Activated naive CD4-positive, alpha-beta T cell treated with anti-CD3 and anti-CD28 coated beads, Interleukin-2, amount 10 ng/mL, durations not matched to agents 7 days and 5 days (primary cell): ENCODE results near the gene RPS6KA4.

Experiments used
- CTCF ChIA-PET: fragments of 350-600 bp; sonication (Branson Sonifier 250); formaldehyde crosslinking; loops from one replicate; lab custom pipeline; 2021; ENCODE audit warnings: antibody characterized with exemption; lab: Charles Lee
- DNase-seq: peaks from one replicate; pipeline ENCODE4 v3.0.0-alpha.2; 2020
- H3K27ac Mint-ChIP-seq: one replicate; pipeline ENCODE4 v1.8.0; 2021; ENCODE audit warnings: mild to moderate bottlenecking, moderate library complexity, mixed read lengths
- H3K27me3 Mint-ChIP-seq: one replicate; pipeline ENCODE4 v1.8.0; 2021; ENCODE audit warnings: mild to moderate bottlenecking, mixed read lengths
- H3K36me3 Mint-ChIP-seq: one replicate; pipeline ENCODE4 v1.8.0; 2021; ENCODE audit warnings: mixed read lengths
- H3K4me1 Mint-ChIP-seq: one replicate; pipeline ENCODE4 v1.8.0; 2021; ENCODE audit warnings: mixed read lengths
- H3K4me3 Mint-ChIP-seq: one replicate; pipeline ENCODE4 v1.8.0; 2021; ENCODE audit warnings: mild to moderate bottlenecking, moderate library complexity, mixed read lengths
- H3K9me3 Mint-ChIP-seq: one replicate; pipeline ENCODE4 v1.8.0; 2021; ENCODE audit warnings: mixed read lengths

Gene RPS6KA4

DNA sequence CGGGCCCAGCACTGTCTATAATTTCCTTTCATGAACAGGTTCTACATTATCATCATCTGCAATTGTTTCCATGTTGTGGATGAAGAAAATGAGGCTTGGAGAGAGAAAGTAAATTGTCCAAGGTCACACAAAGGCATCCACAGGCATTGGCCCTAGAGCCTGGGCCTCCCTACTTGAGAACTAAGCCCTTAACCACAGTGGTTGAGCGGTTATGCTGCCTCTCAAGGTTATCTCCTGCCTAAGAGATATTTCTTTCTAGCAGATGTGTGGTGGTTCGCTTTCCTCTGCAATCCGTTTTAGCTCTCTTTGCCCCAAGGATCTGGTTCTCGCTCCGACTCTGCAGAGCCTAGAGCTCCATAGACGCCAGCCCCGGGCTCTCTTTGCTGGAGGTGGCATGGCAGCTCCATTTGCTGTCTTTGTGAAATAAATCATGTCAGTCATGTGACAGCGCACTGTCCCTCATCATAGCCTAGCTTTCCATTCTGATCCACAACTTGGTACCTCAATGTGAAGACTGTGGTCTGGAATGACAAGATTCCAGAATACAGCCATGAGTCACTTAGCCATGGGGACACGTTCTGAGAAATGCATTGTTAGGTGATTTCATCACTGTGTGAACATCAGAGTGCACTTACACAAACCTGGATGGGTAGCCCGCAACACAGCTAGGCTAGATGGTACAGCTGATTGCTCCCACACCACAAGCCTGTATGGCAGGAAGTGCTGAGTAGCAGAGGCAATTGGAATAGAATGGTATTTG lies 27.2 kb downstream of the RPS6KA4 start:
- Mint-ChIP-seq H3K27ac (no peak overlapping the region), H3K27me3 (peaks cover 36% of the 10 kb centered on the region), H3K4me1 (peaks cover 9% of the 10 kb centered on the region), H3K4me3 (no peak overlapping the region), H3K9me3 (peaks cover 6% of the 10 kb centered on the region), H3K36me3 (no peaks in the 10 kb centered on the region)
- DNase-seq = no peak
- CTCF ChIA-PET = interaction anchor here (0.7 kb wide), 1 partner anchor 12 kb away, joined by 3 read pairs; no protein-coding TSS in a partner anchor

DNA sequence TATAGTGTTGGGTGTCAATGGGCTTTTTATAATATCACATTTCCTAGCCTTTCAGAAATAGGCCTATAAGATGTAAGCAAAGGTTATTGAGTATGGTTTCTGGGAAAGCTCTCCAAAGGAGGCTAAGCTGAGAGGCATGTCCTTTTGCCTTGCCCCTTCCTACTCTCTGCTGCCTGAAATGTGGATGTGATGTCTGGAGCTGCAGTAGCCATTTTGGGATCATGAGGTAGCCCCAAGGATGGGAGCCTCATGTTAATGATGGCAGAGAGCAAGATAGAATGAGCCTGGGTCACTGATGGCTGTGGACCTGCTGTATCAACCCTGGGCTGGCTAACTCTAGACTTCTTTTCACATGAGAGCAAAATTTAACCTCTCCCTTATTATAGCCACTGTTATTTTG lies 29.0 kb downstream of the RPS6KA4 start:
- peaks cover 6% of the 10 kb centered on the region for H3K9me3 Mint-ChIP-seq
- CTCF ChIA-PET = no interaction called here
- peaks cover 16% of the 10 kb centered on the region for H3K4me1 Mint-ChIP-seq
- no peak for DNase-seq
- H3K27ac Mint-ChIP-seq = no peak overlapping the region
- peaks cover 42% of the 10 kb centered on the region for H3K27me3 Mint-ChIP-seq
- H3K36me3 Mint-ChIP-seq = no peaks in the 10 kb centered on the region
- no peak overlapping the region for H3K4me3 Mint-ChIP-seq

DNA sequence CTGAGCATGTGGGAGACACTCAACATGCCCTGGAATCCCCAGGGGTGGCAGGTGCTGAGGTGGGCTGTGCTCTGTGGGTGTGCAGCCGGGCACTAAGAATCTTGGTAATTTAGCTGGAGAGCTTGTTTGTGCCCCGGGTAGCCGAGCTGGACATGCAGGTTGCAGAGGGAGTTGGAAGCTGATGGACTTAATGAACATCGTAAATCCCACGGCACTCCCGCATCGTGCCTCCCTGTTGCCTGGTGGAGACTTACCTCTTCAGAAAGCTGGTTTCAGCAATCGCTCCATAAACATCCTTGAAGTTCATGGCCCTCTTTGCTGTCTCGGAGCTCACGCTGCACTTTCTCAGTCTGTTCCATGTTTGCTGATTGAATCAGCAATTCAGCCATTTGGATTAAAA lies 29.9 kb downstream of the RPS6KA4 start:
- peaks cover 16% of the 10 kb centered on the region for H3K4me1 Mint-ChIP-seq
- H3K9me3 Mint-ChIP-seq = peaks cover 6% of the 10 kb centered on the region
- CTCF ChIA-PET = no interaction called here
- H3K4me3 Mint-ChIP-seq = no peak overlapping the region
- DNase-seq = no peak
- H3K36me3 Mint-ChIP-seq = no peaks in the 10 kb centered on the region
- no peak overlapping the region for H3K27ac Mint-ChIP-seq
- H3K27me3 Mint-ChIP-seq = peaks cover 42% of the 10 kb centered on the region

DNA sequence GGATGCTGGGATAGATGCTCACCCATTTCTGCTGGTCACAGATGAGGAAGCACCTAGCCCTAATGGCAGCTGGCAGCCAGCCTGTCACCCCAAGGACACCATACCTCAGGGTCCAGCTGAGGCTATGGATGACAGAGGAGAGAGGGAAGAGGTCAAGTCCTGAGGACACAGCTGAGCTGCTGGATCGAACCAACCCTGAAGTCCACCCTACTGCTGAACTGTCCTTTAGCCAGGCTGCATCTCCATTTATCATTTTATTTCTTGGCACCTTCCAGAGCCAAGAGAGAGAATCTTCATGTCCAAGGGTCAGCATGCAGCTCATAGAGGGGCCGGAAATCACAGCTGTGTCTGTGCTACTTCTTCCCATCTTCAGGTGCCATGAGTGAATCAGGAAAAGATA lies 30.9 kb downstream of the RPS6KA4 start:
- Mint-ChIP-seq H3K36me3 (no peaks in the 10 kb centered on the region), H3K27me3 (peaks cover 43% of the 10 kb centered on the region), H3K9me3 (peaks cover 6% of the 10 kb centered on the region), H3K4me3 (no peak overlapping the region), H3K4me1 (peaks cover 16% of the 10 kb centered on the region), H3K27ac (no peak overlapping the region)
- CTCF ChIA-PET = interaction anchor here (0.6 to 0.7 kb wide), 2 partner anchors 419 to 460 kb away, joined by 3 read pairs; no protein-coding TSS in a partner anchor
- DNase-seq = no peak

DNA sequence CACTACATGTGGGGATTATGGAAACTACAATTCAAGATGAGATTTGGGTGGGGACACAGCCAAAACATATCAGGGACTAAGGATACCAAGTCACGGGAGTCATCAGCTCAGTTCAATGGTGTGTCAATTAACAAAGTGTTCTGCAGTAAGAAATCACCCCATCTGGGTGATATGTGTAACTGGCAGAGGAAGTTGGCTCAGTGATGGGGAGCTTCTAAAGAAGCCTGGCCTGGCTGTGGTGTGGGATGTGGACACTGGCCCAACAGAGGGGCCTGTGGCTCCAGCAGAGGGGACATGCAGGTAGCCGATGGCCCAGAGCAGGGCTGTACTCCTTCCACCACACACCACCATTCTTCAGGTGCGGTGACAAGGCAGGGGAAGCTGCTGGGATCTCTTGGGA lies 31.6 kb downstream of the RPS6KA4 start:
- Mint-ChIP-seq H3K4me3 (no peak overlapping the region), H3K36me3 (no peaks in the 10 kb centered on the region), H3K27me3 (peaks cover 37% of the 10 kb centered on the region), H3K9me3 (peaks cover 6% of the 10 kb centered on the region), H3K27ac (no peak overlapping the region), H3K4me1 (peaks cover 16% of the 10 kb centered on the region)
- CTCF ChIA-PET = interaction anchor here (0.7 kb wide), 1 partner anchor 460 kb away, joined by 3 read pairs; no protein-coding TSS in a partner anchor
- DNase-seq = no peak

DNA sequence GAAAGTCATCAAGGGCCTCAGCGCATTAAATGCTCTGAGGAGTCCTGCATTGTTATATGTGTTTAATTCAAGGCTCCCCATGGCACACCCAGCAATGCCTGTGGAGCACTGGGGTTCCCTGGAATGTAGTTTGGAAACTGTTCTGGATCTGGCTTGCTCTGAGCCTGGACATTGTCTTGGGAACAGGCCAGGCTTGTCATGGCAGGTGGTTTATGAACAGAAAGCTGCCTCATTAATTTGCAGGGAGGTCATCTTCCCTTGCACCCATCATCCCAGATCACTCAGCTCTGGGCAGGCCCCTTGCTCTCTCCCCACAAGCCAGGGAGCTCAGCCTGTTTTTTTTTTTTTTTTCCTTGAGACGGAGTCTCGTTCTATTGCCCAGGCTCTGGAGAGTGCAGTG lies 32.9 kb downstream of the RPS6KA4 start:
- peaks cover 16% of the 10 kb centered on the region for H3K4me1 Mint-ChIP-seq
- H3K27me3 Mint-ChIP-seq = peaks cover 42% of the 10 kb centered on the region
- peaks cover 6% of the 10 kb centered on the region for H3K9me3 Mint-ChIP-seq
- no peaks in the 10 kb centered on the region for H3K36me3 Mint-ChIP-seq
- H3K27ac Mint-ChIP-seq = no peak overlapping the region
- DNase-seq = no peak
- CTCF ChIA-PET = no interaction called here
- no peak overlapping the region for H3K4me3 Mint-ChIP-seq

DNA sequence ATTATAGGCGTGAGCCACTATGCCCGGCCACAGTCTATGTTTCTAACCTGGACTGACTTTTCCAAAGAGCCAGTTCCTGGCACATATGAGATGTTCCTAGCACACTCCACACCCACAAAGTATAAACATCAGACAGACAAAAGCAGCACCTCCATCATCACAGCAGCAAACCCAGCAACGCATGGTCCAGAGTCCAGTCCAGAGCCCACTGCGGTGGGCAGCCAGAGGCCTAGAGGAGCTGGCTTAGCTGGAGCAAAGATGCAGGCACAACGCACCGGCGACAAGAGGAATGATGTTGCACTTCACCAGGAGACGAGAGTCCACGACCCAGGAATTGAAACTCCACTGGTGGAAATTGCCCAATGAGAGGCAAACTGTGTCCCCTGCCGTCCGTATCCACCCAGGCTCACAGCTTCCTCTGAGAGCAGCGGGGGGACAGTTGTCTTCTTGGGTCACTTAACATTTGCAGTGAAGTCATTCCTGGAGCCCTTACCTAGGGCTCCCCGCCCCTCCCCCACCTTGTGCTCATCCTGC lies 36.6 kb downstream of the RPS6KA4 start:
- no peaks in the 10 kb centered on the region for H3K36me3 Mint-ChIP-seq

DNA sequence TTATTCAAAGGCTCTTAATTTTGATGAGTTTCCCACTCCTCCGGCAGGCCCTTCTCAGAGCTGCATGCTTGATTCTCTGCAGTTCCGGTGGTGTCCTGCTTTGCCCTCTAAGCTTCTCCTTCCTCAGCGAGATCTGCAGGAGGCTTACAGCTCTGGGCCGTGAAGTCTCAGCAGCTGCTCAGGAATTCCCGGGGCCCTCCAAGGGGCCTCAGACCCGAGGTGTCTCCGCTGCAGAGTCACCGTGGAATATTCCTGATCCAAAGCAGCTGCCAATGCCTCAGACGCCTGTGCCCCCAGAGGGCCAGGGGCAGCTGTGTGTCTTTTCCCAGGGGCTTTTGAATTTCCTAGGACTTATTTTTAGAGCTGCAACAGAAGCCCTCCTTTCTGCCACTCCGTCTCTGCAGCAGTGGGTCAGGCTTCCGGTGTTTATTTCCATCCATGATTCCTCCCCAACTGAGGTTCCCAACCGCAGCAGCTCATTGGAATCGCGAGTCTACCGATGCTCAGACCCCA lies 37.2 kb downstream of the RPS6KA4 start:
- Mint-ChIP-seq H3K36me3 (no peaks in the 10 kb centered on the region), H3K4me1 (peaks cover 7% of the 10 kb centered on the region), H3K4me3 (no peak overlapping the region), H3K9me3 (no peaks in the 10 kb centered on the region), H3K27me3 (peaks cover 41% of the 10 kb centered on the region), H3K27ac (no peak overlapping the region)
- DNase-seq = no peak
- CTCF ChIA-PET = interaction anchor here (0.6 kb wide), 1 partner anchor 36 kb away, joined by 3 read pairs; no protein-coding TSS in a partner anchor

More for the DNA sequence above, 36.6 kb downstream of the RPS6KA4 start:
- CTCF ChIA-PET = interaction anchor here (0.6 kb wide), 1 partner anchor 36 kb away, joined by 3 read pairs; no protein-coding TSS in a partner anchor
- Mint-ChIP-seq H3K27me3 (peaks cover 37% of the 10 kb centered on the region), H3K27ac (no peak overlapping the region), H3K4me1 (peaks cover 11% of the 10 kb centered on the region), H3K4me3 (no peak overlapping the region), H3K9me3 (no peaks in the 10 kb centered on the region)
- no peak for DNase-seq

DNA sequence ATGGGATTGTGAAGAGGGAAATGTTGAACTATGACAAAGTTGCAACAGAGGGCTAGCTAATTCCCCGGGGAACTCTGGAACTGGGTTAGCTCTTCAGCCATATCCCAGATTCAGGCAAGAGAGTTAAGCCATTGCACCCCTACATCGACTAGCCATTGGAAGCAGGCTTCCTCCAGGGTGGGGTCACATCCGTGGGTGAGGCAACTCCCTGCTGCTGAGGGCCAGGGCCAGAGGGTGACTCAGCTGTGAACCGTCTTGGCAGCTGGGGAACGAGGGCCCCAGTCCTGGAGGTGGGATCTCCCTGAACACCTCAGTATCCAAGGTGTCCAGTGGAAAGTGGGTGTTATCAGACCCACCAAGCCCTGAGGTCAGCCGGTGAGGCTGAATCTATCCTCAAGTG lies 41.1 kb downstream of the RPS6KA4 start:
- DNase-seq = no peak
- Mint-ChIP-seq H3K27ac (no peak overlapping the region), H3K9me3 (no peaks in the 10 kb centered on the region), H3K4me3 (no peak overlapping the region), H3K4me1 (no peaks in the 10 kb centered on the region), H3K27me3 (peaks cover 54% of the 10 kb centered on the region), H3K36me3 (no peaks in the 10 kb centered on the region)
- CTCF ChIA-PET = interaction anchor here (1.5 to 2.4 kb wide), 2 partner anchors 48 to 49 kb away, joined by 3 to 7 read pairs; no protein-coding TSS in a partner anchor

DNA sequence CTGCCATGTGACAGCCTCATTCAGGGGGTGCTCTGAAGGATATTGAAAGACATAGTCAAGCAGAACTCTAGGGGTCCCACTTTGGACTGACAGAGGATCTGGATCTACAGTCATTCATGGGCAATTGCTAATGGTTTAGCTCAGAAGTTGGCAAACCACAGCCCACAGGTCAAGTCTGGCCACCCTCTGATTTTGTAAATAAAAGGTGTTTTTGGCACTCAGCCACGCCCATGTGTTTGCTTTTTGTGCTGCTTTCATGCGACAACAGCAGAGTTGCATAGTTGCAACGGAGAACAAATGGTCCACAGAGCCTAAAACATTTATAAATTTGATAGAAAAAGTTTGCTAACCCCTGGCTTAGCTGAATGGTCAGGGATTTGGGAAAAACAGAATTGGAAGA lies 41.7 kb downstream of the RPS6KA4 start:
- H3K36me3 Mint-ChIP-seq = no peaks in the 10 kb centered on the region
- H3K4me3 Mint-ChIP-seq = no peak overlapping the region
- no peak overlapping the region for H3K27ac Mint-ChIP-seq
- H3K27me3 Mint-ChIP-seq = peaks cover 52% of the 10 kb centered on the region
- CTCF ChIA-PET = interaction anchor here (1.5 to 2.4 kb wide), 2 partner anchors 47 to 49 kb away, joined by 3 to 7 read pairs; no protein-coding TSS in a partner anchor
- DNase-seq = no peak
- no peaks in the 10 kb centered on the region for H3K9me3 Mint-ChIP-seq
- H3K4me1 Mint-ChIP-seq = no peaks in the 10 kb centered on the region

DNA sequence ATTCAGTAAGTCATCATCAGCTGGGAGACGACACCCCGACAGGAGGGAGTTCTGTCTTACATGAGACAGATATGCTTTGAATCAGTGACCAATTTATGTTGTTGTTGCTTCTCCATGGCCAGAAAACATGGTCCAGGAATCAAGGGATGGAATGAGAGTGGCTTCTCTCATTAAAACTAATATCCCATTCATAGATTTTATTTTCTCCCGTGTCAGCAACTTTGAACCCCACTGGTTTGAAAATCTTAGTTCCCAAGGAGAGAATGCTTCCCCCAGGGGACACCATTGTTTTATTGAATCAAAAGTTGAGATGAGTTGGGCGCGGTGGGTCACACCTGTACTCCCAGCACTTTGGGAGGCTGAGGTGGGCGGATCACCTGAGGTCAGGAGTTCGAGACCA lies 42.8 kb downstream of the RPS6KA4 start:
- peaks cover 42% of the 10 kb centered on the region for H3K27me3 Mint-ChIP-seq
- no peaks in the 10 kb centered on the region for H3K36me3 Mint-ChIP-seq
- no peaks in the 10 kb centered on the region for H3K4me1 Mint-ChIP-seq
- CTCF ChIA-PET = interaction anchor here (2.4 kb wide), 1 partner anchor 48 kb away, joined by 7 read pairs; no protein-coding TSS in a partner anchor
- no peak overlapping the region for H3K27ac Mint-ChIP-seq
- no peaks in the 10 kb centered on the region for H3K9me3 Mint-ChIP-seq
- no peak for DNase-seq
- no peak overlapping the region for H3K4me3 Mint-ChIP-seq

DNA sequence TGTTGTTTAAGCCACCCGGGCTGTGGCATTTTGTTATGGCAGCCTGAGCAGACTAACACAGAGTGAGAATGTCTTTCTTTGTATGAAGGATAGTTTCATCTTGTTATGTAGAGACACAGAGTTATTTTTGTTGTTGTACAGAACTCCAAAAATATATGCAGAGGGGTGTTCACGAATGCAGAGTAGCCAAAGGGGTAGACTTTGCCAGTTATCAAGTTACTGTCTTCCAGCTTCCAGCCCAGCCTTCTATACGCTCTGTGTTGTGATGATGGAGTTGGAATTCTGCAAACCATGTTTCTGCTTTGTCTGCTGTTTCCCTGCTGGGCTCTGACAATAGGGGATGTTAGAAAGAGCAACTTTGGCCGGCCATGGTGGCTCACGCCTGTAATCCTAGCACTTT lies 44.1 kb downstream of the RPS6KA4 start:
- CTCF ChIA-PET = no interaction called here
- H3K4me1 Mint-ChIP-seq = no peaks in the 10 kb centered on the region
- DNase-seq = no peak
- H3K9me3 Mint-ChIP-seq = no peaks in the 10 kb centered on the region
- H3K27me3 Mint-ChIP-seq = peaks cover 37% of the 10 kb centered on the region
- no peak overlapping the region for H3K4me3 Mint-ChIP-seq
- H3K27ac Mint-ChIP-seq = no peak overlapping the region
- no peaks in the 10 kb centered on the region for H3K36me3 Mint-ChIP-seq

DNA sequence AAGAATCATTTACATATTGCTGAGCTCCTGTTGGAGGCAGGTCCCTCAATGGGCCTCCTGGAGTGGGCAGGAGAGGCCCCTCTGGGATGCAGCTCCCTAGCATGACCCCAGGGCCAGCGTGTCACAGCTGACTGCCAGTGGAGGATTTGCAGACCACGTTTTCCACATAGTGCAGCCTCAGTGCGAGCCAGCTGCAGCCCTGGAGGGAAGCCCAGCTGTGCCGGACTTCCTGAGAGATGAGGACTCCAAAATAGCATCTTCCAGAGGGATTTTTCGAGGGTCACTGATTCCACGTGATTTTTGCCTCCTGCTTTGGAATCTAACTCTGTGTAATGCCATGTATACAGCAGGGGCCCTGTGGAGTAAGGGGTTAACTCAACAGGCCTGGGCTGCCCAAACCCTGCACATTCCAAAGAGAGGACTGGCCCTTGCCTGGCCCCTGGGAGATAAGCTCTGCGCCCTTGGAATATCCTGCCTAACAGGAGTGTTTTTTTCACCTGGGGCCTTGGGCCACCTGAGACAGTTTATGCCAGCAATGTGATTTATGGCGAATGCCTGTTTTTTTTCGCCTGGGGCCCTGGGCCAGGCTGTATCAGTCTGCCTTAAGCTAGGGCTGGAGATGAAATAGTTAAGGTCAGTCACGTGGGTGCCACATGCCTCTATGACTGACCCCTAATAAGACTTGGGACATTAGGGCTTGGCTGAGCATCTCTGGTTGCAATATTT lies 47.4 kb downstream of the RPS6KA4 start:
- Mint-ChIP-seq H3K4me1 (no peaks in the 10 kb centered on the region), H3K9me3 (no peaks in the 10 kb centered on the region), H3K27ac (no peak overlapping the region), H3K27me3 (peaks cover 33% of the 10 kb centered on the region), H3K36me3 (no peaks in the 10 kb centered on the region), H3K4me3 (no peak overlapping the region)
- DNase-seq = no peak
- CTCF ChIA-PET = no interaction called here

DNA sequence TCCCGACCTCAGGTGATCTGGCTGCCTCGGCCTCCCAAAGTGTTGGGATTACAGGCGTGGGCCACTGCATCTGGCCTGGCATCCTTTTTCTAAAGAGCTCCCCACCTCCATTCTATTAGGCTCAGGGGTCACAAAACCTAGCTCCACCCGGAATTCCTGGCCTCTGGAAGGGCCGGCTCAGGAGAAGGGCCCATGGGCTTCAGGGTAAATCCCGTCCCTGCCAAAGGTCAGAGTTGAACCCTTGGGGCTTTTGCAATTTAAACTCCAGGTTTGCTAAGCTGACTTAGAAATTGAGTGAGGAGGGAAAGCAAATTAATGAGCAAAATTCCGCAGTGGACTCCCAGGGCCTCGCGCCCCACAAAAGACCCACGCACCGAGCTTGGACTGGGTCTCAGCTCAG lies 48.3 kb downstream of the RPS6KA4 start:
- CTCF ChIA-PET = no interaction called here

More for the DNA sequence above, 48.3 kb downstream of the RPS6KA4 start:
- H3K27ac Mint-ChIP-seq = no peak overlapping the region
- H3K36me3 Mint-ChIP-seq = no peaks in the 10 kb centered on the region
- peaks cover 29% of the 10 kb centered on the region for H3K27me3 Mint-ChIP-seq
- H3K9me3 Mint-ChIP-seq = no peaks in the 10 kb centered on the region
- DNase-seq = no peak
- H3K4me1 Mint-ChIP-seq = no peaks in the 10 kb centered on the region
- H3K4me3 Mint-ChIP-seq = no peak overlapping the region
